Middle frontal gyrus (tissue), 1 donor: Measurements from ENCODE around the gene NIPAL1.

Source experiments
- DNase-seq: peaks from one replicate; pipeline ENCODE4 v3.0.0-alpha.2; 2015; ENCODE audit warnings: low spot score; ENCODE audit errors: extremely low spot score

The NIPAL1 gene

GRCh38 chr4:48025005-48025404, 8.4 kb downstream of the NIPAL1 start:
- no peak for DNase-seq

- DNase-seq, result no peak
Measured at GRCh38 chr4:48027653-48028052, 11.1 kb downstream of the NIPAL1 start.

- no peak for DNase-seq
Measured at GRCh38 chr4:48028696-48029095, 12.1 kb downstream of the NIPAL1 start.

GRCh38 chr4:48030470-48030869, 13.9 kb downstream of the NIPAL1 start:
- no peak for DNase-seq

GRCh38 chr4:48031802-48032525, 15.4 kb downstream of the NIPAL1 start:
- DNase-seq, result peak; percentile 27

- no peak for DNase-seq
Measured at GRCh38 chr4:48032721-48033120, 16.1 kb downstream of the NIPAL1 start.

- no peak for DNase-seq
Measured at GRCh38 chr4:48033412-48033811, 16.8 kb downstream of the NIPAL1 start.

GRCh38 chr4:48033825-48034413, 17.3 kb downstream of the NIPAL1 start:
- no peak for DNase-seq

- no peak for DNase-seq
Measured at GRCh38 chr4:48035952-48036351, 19.4 kb downstream of the NIPAL1 start.

GRCh38 chr4:48037117-48037462, 20.5 kb downstream of the NIPAL1 start:
- no peak for DNase-seq

- no peak for DNase-seq
Measured at GRCh38 chr4:48038666-48039065, 22.1 kb downstream of the NIPAL1 start.

GRCh38 chr4:48039561-48039960, 23.0 kb downstream of the NIPAL1 start:
- DNase-seq, result no peak

- no peak for DNase-seq
Measured at GRCh38 chr4:48041535-48042137, 25.1 kb downstream of the NIPAL1 start.

GRCh38 chr4:48042979-48043461, 26.4 kb downstream of the NIPAL1 start:
- no peak for DNase-seq

GRCh38 chr4:48043504-48043903, 26.9 kb downstream of the NIPAL1 start:
- DNase-seq, result no peak

GRCh38 chr4:48044298-48044697, 27.7 kb downstream of the NIPAL1 start:
- no peak for DNase-seq

- DNase-seq, result no peak
Measured at GRCh38 chr4:48046059-48046458, 29.5 kb downstream of the NIPAL1 start.

GRCh38 chr4:48047421-48047844, 30.9 kb downstream of the NIPAL1 start:
- DNase-seq, result no peak

GRCh38 chr4:48047896-48048295, 31.3 kb downstream of the NIPAL1 start:
- DNase-seq, result no peak

- DNase-seq, result no peak
Measured at GRCh38 chr4:48049483-48049882, 32.9 kb downstream of the NIPAL1 start.

- DNase-seq, result no peak
Measured at GRCh38 chr4:48051078-48051477, 34.5 kb downstream of the NIPAL1 start.

- no peak for DNase-seq
Measured at GRCh38 chr4:48058617-48059530, 42.3 kb downstream of the NIPAL1 start.
